Memory B cell (primary cell): Measurements from ENCODE around the gene HJURP.

ENCODE experiments used
- ATAC-seq: fragments of 150-1000 bp; cut with Tn5 transposase; 2 replicates; pipeline ENCODE4 v1.10.0; 2021; ENCODE audit warnings: low read depth, mild to moderate bottlenecking, moderate library complexity
- DNase-seq, 2 donors: peaks; one replicate each; pipeline ENCODE4 v3.0.0; 2022; ENCODE audit warnings: low spot score in 2 of 2
- H3K27ac Mint-ChIP-seq: one replicate; pipeline ENCODE4 v1.8.0; 2022; ENCODE audit warnings: mild to moderate bottlenecking, moderate library complexity, mixed read lengths
- H3K27me3 Mint-ChIP-seq: one replicate; pipeline ENCODE4 v1.8.0; 2022; ENCODE audit warnings: mixed read lengths
- H3K36me3 Mint-ChIP-seq: one replicate; pipeline ENCODE4 v1.8.0; 2022; ENCODE audit warnings: mild to moderate bottlenecking, mixed read lengths
- H3K4me1 Mint-ChIP-seq: one replicate; pipeline ENCODE4 v1.8.0; 2022; ENCODE audit warnings: mixed read lengths
- H3K4me3 Mint-ChIP-seq: one replicate; pipeline ENCODE4 v1.8.0; 2022; ENCODE audit warnings: mild to moderate bottlenecking, moderate library complexity, mixed read lengths
- H3K9me3 Mint-ChIP-seq: one replicate; pipeline ENCODE4 v1.8.0; 2022; ENCODE audit warnings: mixed read lengths

HJURP gene

GRCh38 chr2:233831861-233832260, 22.5 kb downstream of the HJURP start:
- peaks cover 8% of the 10 kb centered on the region for H3K4me1 Mint-ChIP-seq
- ATAC-seq, result no peak
- H3K27ac Mint-ChIP-seq, result no peak overlapping the region
- no peaks in the 10 kb centered on the region for H3K36me3 Mint-ChIP-seq
- no peak for DNase-seq
- H3K9me3 Mint-ChIP-seq, result no peaks in the 10 kb centered on the region
- H3K4me3 Mint-ChIP-seq, result no peak overlapping the region
- H3K27me3 Mint-ChIP-seq, result peaks cover 3% of the 10 kb centered on the region

- Mint-ChIP-seq H3K9me3 (peaks cover 2% of the 10 kb centered on the region), H3K27me3 (peaks cover 4% of the 10 kb centered on the region), H3K4me3 (no peak overlapping the region), H3K27ac (no peak overlapping the region), H3K36me3 (no peaks in the 10 kb centered on the region), H3K4me1 (peaks cover 8% of the 10 kb centered on the region)
- DNase-seq (no peak), ATAC-seq (no peak)
These were observed 23.2 kb downstream of the HJURP start for GRCh38 chr2:233831011-233831721.

GRCh38 chr2:233830111-233830802, 24.1 kb downstream of the HJURP start:
- peaks cover 8% of the 10 kb centered on the region for H3K4me1 Mint-ChIP-seq
- no peak overlapping the region for H3K4me3 Mint-ChIP-seq
- no peak for DNase-seq
- H3K27me3 Mint-ChIP-seq, result peaks cover 4% of the 10 kb centered on the region
- H3K36me3 Mint-ChIP-seq, result no peaks in the 10 kb centered on the region
- no peak for ATAC-seq
- no peak overlapping the region for H3K27ac Mint-ChIP-seq
- peaks cover 2% of the 10 kb centered on the region for H3K9me3 Mint-ChIP-seq

- ATAC-seq (no peak), DNase-seq (no peak)
- no peaks in the 10 kb centered on the region for H3K36me3 Mint-ChIP-seq
- peaks cover 8% of the 10 kb centered on the region for H3K4me1 Mint-ChIP-seq
- H3K4me3 Mint-ChIP-seq, result no peak overlapping the region
- H3K9me3 Mint-ChIP-seq, result peaks cover 2% of the 10 kb centered on the region
- peaks cover 4% of the 10 kb centered on the region for H3K27me3 Mint-ChIP-seq
- H3K27ac Mint-ChIP-seq, result no peak overlapping the region
These were observed 24.9 kb downstream of the HJURP start for GRCh38 chr2:233829193-233830110.

GRCh38 chr2:233828546-233829192, 25.7 kb downstream of the HJURP start:
- peaks cover 6% of the 10 kb centered on the region for H3K4me1 Mint-ChIP-seq
- DNase-seq (no peak), ATAC-seq (no peak)
- H3K36me3 Mint-ChIP-seq, result no peaks in the 10 kb centered on the region
- no peak overlapping the region for H3K27ac Mint-ChIP-seq
- peaks cover 2% of the 10 kb centered on the region for H3K9me3 Mint-ChIP-seq
- peaks cover 4% of the 10 kb centered on the region for H3K27me3 Mint-ChIP-seq
- H3K4me3 Mint-ChIP-seq, result no peak overlapping the region

GRCh38 chr2:233824373-233824772, 30.0 kb downstream of the HJURP start:
- Mint-ChIP-seq H3K4me3 (no peak overlapping the region), H3K27me3 (peaks cover 8% of the 10 kb centered on the region), H3K36me3 (no peaks in the 10 kb centered on the region), H3K4me1 (peaks cover 4% of the 10 kb centered on the region), H3K9me3 (peaks cover 2% of the 10 kb centered on the region), H3K27ac (no peak overlapping the region)
- ATAC-seq, result no peak
- DNase-seq, result no peak

DNA sequence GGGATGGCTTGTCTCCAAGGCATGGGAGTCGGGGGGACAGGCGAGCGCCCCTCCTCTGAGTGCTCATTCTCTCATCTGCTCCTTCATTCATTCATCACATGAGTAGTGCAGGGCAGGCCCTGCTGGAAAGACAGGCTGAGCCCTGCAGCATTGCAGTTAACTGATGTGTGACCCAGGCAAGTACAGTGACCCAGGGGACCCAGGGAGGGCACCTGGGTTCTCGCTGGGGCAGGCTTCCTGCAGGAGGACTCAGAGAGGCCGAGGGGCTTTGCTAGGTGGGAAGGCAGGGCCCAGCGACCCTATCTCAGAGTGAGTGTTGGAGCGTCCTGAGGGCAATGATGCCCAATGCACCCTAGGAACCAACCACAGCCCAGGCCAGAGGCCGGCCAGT, 30.6 kb downstream of the HJURP start:
- H3K4me1 Mint-ChIP-seq, result peaks cover 4% of the 10 kb centered on the region
- H3K4me3 Mint-ChIP-seq, result no peak overlapping the region
- no peak overlapping the region for H3K27ac Mint-ChIP-seq
- ATAC-seq (no peak), DNase-seq (no peak)
- H3K9me3 Mint-ChIP-seq, result peaks cover 2% of the 10 kb centered on the region
- peaks cover 10% of the 10 kb centered on the region for H3K27me3 Mint-ChIP-seq
- no peaks in the 10 kb centered on the region for H3K36me3 Mint-ChIP-seq

DNA sequence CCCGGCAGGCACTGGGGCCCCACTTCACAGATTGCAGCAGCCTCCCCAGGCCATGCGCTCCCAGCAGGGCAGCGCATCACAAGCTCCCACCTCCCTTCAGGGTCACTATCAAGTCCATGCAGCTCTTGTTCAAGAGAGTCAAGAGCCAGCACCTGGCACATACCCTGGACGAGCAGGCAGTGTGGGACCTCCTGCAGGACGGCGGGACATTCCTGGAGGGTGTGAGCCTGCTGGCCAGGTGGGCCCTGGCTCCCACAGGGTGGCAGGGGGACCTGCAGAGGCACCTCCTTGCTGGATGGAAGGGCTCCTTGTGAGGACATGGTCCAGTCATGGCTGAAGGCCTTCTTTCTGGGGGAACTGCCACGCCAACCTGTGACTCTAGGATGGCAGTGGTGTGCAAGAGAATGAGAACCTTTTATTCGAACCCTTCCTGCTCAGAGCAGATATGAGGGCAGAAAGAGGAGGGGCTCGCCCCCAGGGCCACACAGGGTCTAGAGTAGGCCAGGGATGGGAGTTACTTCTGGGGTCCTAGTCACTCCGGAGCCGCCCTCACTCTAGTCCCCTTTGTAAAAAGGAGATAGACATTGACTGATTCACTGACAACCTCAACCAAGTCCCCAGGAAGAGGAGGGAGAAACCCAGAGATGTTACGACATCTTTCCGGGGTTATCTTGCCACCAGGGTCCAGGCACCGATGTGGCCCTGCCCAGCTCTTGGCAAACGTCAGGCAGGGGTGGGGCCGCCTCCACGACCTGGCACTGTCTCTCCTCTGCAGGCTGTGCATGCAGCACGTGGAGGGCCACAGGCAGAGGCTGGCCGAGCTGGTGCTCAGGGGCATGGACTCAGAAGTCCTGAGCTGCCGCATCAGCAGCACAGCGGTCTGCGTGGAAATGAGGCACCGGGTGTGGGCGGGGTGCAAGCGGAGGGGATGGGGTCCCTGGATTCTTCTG, 31.3 kb downstream of the HJURP start:
- Mint-ChIP-seq H3K9me3 (peaks cover 2% of the 10 kb centered on the region), H3K4me1 (peaks cover 4% of the 10 kb centered on the region), H3K36me3 (no peaks in the 10 kb centered on the region), H3K4me3 (no peak overlapping the region), H3K27ac (no peak overlapping the region), H3K27me3 (peaks cover 12% of the 10 kb centered on the region)
- ATAC-seq (no peak), DNase-seq (no peak)

- H3K9me3 Mint-ChIP-seq, result peaks cover 2% of the 10 kb centered on the region
- H3K27ac Mint-ChIP-seq, result no peak overlapping the region
- H3K36me3 Mint-ChIP-seq, result no peaks in the 10 kb centered on the region
- H3K4me1 Mint-ChIP-seq, result peaks cover 2% of the 10 kb centered on the region
- H3K4me3 Mint-ChIP-seq, result no peak overlapping the region
- H3K27me3 Mint-ChIP-seq, result peaks cover 13% of the 10 kb centered on the region
- ATAC-seq (no peak), DNase-seq (no peak)
These were observed 32.1 kb downstream of the HJURP start for GRCh38 chr2:233822101-233822771.

GRCh38 chr2:233821709-233822100, 32.6 kb downstream of the HJURP start:
- Mint-ChIP-seq H3K9me3 (peaks cover under 1% of the 10 kb centered on the region), H3K36me3 (no peaks in the 10 kb centered on the region), H3K4me1 (no peaks in the 10 kb centered on the region), H3K27me3 (peaks cover 12% of the 10 kb centered on the region), H3K4me3 (no peak overlapping the region), H3K27ac (no peak overlapping the region)
- ATAC-seq, result no peak
- no peak for DNase-seq

DNA sequence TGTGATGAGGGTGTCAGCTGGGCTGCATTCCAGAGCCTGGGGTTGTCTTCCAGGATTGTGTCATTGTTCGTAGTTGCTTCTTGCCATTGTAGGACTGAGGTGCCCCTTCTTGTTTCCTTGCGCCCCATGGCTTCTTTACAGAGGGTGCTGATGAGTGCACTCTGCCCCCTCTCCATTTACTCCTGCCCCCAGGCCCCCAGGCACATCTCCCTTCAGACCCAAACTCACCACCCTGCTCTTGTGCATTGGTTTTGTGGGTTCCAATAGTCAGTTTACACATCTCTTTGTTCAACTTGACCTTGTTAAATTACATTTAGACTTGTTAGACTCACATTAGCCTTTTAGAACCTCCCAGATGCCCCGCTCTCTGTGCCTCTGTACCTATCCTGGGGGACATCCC, 33.1 kb downstream of the HJURP start:
- Mint-ChIP-seq H3K27ac (no peak overlapping the region), H3K27me3 (peaks cover 11% of the 10 kb centered on the region), H3K4me3 (no peak overlapping the region), H3K9me3 (no peaks in the 10 kb centered on the region), H3K4me1 (no peaks in the 10 kb centered on the region), H3K36me3 (no peaks in the 10 kb centered on the region)
- ATAC-seq, result no peak
- no peak for DNase-seq

- no peak for DNase-seq
- no peak for ATAC-seq
- H3K36me3 Mint-ChIP-seq, result no peaks in the 10 kb centered on the region
- H3K9me3 Mint-ChIP-seq, result no peaks in the 10 kb centered on the region
- H3K27ac Mint-ChIP-seq, result no peak overlapping the region
- H3K4me3 Mint-ChIP-seq, result no peak overlapping the region
- H3K27me3 Mint-ChIP-seq, result peaks cover 11% of the 10 kb centered on the region
- H3K4me1 Mint-ChIP-seq, result no peaks in the 10 kb centered on the region
These were observed 33.6 kb downstream of the HJURP start for GRCh38 chr2:233820774-233821105.
